Stimulated activated CD4-positive, alpha-beta T cell treated with anti-CD3 and anti-CD28 coated beads, Interleukin-4, amount 100 ng/mL, for 1 hour (primary cell): Measurements from ENCODE around the gene MBOAT1.
A peak's percentile ranks its signal among the peaks of the same experiment; 100 is the strongest.

Experiments
- DNase-seq: peaks from one replicate; pipeline ENCODE4 v3.0.0-alpha.2; 2020

The MBOAT1 gene

GRCh38 chr6:20233007-20233730 is 20.9 kb upstream of the MBOAT1 start:
- DNase-seq, result no peak

- no peak for DNase-seq
Observed at GRCh38 chr6:20232188-20232587, 19.9 kb upstream of the MBOAT1 start.

GRCh38 chr6:20230401-20231119 is 18.3 kb upstream of the MBOAT1 start:
- no peak for DNase-seq

GRCh38 chr6:20229881-20230280 is 17.6 kb upstream of the MBOAT1 start:
- no peak for DNase-seq

GRCh38 chr6:20227350-20227749 is 15.1 kb upstream of the MBOAT1 start:
- DNase-seq, result no peak

- DNase-seq, result no peak
Observed at GRCh38 chr6:20223141-20223540, 10.9 kb upstream of the MBOAT1 start.

GRCh38 chr6:20221421-20221820 is 9.2 kb upstream of the MBOAT1 start:
- no peak for DNase-seq

- DNase-seq, result no peak
Observed at GRCh38 chr6:20220359-20220758, 8.1 kb upstream of the MBOAT1 start.

- DNase-seq, result no peak
Observed at GRCh38 chr6:20217891-20218290, 5.6 kb upstream of the MBOAT1 start.

- DNase-seq, result no peak
Observed at GRCh38 chr6:20217324-20217855, 5.1 kb upstream of the MBOAT1 start.

- no peak for DNase-seq
Observed at GRCh38 chr6:20215310-20215709, 3.0 kb upstream of the MBOAT1 start.

- no peak for DNase-seq
Observed at GRCh38 chr6:20213271-20213798, 1.1 kb upstream of the MBOAT1 start.

GRCh38 chr6:20211941-20212391 is 303 bp downstream of the MBOAT1 start:
- peak; percentile 26 for DNase-seq

GRCh38 chr6:20211037-20211940 is 980 bp downstream of the MBOAT1 start:
- DNase-seq, result no peak

GRCh38 chr6:20210158-20210557 is 2.1 kb downstream of the MBOAT1 start:
- DNase-seq, result no peak

- DNase-seq, result no peak
Observed at GRCh38 chr6:20208687-20209378, 3.4 kb downstream of the MBOAT1 start.

- DNase-seq, result no peak
Observed at GRCh38 chr6:20207088-20207418, 5.2 kb downstream of the MBOAT1 start.

- no peak for DNase-seq
Observed at GRCh38 chr6:20205722-20206161, 6.5 kb downstream of the MBOAT1 start.

GRCh38 chr6:20204512-20204894 is 7.8 kb downstream of the MBOAT1 start:
- no peak for DNase-seq

- DNase-seq, result no peak
Observed at GRCh38 chr6:20203561-20204511, 8.4 kb downstream of the MBOAT1 start.

- DNase-seq, result no peak
Observed at GRCh38 chr6:20202699-20203302, 9.5 kb downstream of the MBOAT1 start.
